C4-2B (cell line): Measurements from ENCODE around the gene PTPRR.

Source experiments
- ZFX ChIP-seq: fragments of 450-650 bp; IDR thresholded peaks from 2 replicates; pipeline ENCODE4 v1.6.1; 2017
- TF ChIP-seq, protein P1 (sequence below): fragments of 450-650 bp; conservative IDR thresholded peaks from 2 replicates; pipeline ENCODE4 v1.5.1; 2017; ENCODE audit warnings: mild to moderate bottlenecking

DNA sequence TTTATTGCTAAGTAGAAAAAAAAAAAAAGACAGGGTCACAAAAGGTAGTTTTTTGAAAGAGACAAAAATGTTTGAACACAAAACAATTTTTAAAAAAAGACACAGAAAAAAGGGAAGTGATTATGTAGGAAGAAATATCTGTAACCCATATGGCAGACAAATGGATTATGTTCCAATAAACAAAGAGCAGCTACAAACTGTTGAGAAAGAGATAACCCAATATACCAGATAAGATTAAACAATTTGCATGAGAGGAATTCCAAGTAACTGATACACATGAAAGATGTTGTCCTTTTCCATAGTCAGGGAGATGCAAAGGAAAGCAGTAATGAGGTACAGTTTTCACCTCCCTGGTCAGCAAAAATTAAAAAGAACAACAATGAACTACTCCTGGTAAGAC, 44.9 kb downstream of the PTPRR start:
- TF ChIP-seq, protein P1, sequence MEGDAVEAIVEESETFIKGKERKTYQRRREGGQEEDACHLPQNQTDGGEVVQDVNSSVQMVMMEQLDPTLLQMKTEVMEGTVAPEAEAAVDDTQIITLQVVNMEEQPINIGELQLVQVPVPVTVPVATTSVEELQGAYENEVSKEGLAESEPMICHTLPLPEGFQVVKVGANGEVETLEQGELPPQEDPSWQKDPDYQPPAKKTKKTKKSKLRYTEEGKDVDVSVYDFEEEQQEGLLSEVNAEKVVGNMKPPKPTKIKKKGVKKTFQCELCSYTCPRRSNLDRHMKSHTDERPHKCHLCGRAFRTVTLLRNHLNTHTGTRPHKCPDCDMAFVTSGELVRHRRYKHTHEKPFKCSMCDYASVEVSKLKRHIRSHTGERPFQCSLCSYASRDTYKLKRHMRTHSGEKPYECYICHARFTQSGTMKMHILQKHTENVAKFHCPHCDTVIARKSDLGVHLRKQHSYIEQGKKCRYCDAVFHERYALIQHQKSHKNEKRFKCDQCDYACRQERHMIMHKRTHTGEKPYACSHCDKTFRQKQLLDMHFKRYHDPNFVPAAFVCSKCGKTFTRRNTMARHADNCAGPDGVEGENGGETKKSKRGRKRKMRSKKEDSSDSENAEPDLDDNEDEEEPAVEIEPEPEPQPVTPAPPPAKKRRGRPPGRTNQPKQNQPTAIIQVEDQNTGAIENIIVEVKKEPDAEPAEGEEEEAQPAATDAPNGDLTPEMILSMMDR: no peak
- no peak for TF ChIP-seq ZFX
